ENCODE results near the gene HMGN3.

HMGN3 gene

GRCh38 chr6:79157961-79158644 is 76.4 kb downstream of the HMGN3 start:
- H3K27ac ChIP-seq (ENCODE audit: low read depth, low read length) = no peak overlapping the region
- H3K27me3 ChIP-seq (ENCODE audit: insufficient read depth, low read length) = no peaks in the 10 kb centered on the region
- no peaks in the 10 kb centered on the region for H3K36me3 ChIP-seq (ENCODE audit: insufficient read depth, low read length)
- no peaks in the 10 kb centered on the region for H3K79me2 ChIP-seq (ENCODE audit: control insufficient read depth, insufficient read depth, low read length, unreplicated experiment)
- no peak overlapping the region for H2AFZ ChIP-seq (ENCODE audit: low read length, unreplicated experiment)
- H3K4me1 ChIP-seq (ENCODE audit: control insufficient read depth, insufficient read depth, low read length, unreplicated experiment) = no peaks in the 10 kb centered on the region
- no peak overlapping the region for H3K4me3 ChIP-seq (ENCODE audit: low read depth, low read length)

DNA sequence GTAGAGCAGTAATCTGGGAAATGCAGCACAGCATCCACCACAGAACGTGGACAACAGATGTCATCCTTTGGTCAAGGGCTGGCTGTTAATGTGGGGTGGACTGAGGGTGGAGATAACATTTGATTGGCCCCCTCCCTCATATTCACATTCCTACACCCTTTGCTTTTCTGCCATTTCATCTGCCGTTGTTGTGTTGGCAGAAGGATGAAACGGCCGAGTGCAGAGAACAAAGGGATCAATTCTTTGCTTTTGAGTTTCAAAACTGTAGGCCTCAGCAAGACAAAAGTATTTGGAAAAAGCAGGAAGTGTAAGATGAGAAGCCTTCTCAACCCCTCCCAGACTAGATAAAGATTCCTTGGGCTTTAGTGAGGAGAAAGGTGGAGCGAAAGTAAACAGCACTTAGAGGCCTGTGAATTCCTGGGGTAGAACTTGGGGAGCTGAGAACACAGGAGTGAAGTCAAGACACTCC is 82.2 kb downstream of the HMGN3 start:
- Histone ChIP-seq H3K27ac (ENCODE audit: low read depth, low read length) (no peak overlapping the region), H3K36me3 (ENCODE audit: insufficient read depth, low read length) (no peaks in the 10 kb centered on the region), H2AFZ (ENCODE audit: low read length, unreplicated experiment) (peak overlapping the region; percentile 24), H3K4me1 (ENCODE audit: control insufficient read depth, insufficient read depth, low read length, unreplicated experiment) (no peaks in the 10 kb centered on the region), H3K79me2 (ENCODE audit: control insufficient read depth, insufficient read depth, low read length, unreplicated experiment) (no peaks in the 10 kb centered on the region), H3K27me3 (ENCODE audit: insufficient read depth, low read length) (no peaks in the 10 kb centered on the region), H3K4me3 (ENCODE audit: low read depth, low read length) (no peak overlapping the region)

All from ACC112 (cell line).